ENCODE results near the gene IL25.

The IL25 gene

DNA sequence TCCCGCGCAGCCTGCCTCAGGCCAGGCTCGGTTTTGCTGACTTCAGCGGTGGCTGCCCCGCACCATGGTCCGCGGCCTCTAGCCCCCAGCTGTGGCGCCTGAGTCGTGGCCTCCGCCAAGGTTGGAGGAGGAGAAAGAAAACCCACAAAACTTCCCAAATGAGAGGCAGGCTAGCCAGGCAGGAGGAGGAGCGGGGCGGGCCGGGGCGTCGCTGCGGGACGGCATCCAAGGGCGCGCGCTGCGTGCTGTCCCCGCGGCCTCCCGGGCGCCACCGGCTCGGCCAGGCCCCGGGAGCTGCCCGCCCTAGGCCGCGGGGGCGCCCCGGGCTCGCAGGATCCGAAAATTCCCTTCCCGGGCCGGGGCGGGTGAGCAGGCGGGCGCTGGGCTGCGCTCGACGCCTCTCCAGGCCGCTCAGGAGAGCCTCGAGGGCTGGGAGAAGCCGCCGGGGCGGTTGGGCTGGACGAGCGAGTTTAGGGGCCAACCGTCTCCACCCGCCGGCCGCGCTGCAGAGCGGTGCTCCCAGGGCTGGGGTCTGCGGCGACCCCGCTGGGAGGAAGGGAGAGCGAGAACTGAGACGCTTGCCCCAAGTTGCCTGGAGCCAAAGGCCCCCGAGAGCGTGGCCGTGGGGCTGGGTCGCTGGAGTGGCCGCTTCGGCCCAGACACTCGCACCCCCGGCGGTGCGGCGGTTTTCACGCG, 7.4 kb upstream of the IL25 start, which contains the start of gene EFS:
Gene EFS (minus strand): TSS at position 137 of the 696 bp plus-strand sequence. CDS start 147 bp downstream, outside the sequence.
- ATAC-seq, result peak; percentile 26
- TF ChIP-seq PATZ1 (CRISPR knock-in tag; IDR thresholded peaks at IDR 0.05; ENCODE audit: borderline replicate concordance) (no peak), ZNF565 (CRISPR knock-in tag; conservative IDR thresholded peaks at IDR 0.05; ENCODE audit: low read depth) (no peak), PPARA (CRISPR knock-in tag; IDR thresholded peaks at IDR 0.05; ENCODE audit: borderline replicate concordance) (no peak), ESRRG (CRISPR knock-in tag; IDR thresholded peaks at IDR 0.05) (no peak), ZFP30 (CRISPR knock-in tag; IDR thresholded peaks at IDR 0.05) (no peak)
- TF ChIP-seq, protein P1, sequence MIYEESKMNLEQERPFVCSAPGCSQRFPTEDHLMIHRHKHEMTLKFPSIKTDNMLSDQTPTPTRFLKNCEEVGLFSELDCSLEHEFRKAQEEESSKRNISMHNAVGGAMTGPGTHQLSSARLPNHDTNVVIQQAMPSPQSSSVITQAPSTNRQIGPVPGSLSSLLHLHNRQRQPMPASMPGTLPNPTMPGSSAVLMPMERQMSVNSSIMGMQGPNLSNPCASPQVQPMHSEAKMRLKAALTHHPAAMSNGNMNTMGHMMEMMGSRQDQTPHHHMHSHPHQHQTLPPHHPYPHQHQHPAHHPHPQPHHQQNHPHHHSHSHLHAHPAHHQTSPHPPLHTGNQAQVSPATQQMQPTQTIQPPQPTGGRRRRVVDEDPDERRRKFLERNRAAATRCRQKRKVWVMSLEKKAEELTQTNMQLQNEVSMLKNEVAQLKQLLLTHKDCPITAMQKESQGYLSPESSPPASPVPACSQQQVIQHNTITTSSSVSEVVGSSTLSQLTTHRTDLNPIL (CRISPR knock-in tag; IDR thresholded peaks at IDR 0.05; ENCODE audit: low read depth), result no peak
- TF ChIP-seq, protein P2, sequence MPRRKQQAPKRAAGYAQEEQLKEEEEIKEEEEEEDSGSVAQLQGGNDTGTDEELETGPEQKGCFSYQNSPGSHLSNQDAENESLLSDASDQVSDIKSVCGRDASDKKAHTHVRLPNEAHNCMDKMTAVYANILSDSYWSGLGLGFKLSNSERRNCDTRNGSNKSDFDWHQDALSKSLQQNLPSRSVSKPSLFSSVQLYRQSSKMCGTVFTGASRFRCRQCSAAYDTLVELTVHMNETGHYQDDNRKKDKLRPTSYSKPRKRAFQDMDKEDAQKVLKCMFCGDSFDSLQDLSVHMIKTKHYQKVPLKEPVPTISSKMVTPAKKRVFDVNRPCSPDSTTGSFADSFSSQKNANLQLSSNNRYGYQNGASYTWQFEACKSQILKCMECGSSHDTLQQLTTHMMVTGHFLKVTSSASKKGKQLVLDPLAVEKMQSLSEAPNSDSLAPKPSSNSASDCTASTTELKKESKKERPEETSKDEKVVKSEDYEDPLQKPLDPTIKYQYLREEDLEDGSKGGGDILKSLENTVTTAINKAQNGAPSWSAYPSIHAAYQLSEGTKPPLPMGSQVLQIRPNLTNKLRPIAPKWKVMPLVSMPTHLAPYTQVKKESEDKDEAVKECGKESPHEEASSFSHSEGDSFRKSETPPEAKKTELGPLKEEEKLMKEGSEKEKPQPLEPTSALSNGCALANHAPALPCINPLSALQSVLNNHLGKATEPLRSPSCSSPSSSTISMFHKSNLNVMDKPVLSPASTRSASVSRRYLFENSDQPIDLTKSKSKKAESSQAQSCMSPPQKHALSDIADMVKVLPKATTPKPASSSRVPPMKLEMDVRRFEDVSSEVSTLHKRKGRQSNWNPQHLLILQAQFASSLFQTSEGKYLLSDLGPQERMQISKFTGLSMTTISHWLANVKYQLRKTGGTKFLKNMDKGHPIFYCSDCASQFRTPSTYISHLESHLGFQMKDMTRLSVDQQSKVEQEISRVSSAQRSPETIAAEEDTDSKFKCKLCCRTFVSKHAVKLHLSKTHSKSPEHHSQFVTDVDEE (CRISPR knock-in tag; IDR thresholded peaks at IDR 0.05), result no peak

DNA sequence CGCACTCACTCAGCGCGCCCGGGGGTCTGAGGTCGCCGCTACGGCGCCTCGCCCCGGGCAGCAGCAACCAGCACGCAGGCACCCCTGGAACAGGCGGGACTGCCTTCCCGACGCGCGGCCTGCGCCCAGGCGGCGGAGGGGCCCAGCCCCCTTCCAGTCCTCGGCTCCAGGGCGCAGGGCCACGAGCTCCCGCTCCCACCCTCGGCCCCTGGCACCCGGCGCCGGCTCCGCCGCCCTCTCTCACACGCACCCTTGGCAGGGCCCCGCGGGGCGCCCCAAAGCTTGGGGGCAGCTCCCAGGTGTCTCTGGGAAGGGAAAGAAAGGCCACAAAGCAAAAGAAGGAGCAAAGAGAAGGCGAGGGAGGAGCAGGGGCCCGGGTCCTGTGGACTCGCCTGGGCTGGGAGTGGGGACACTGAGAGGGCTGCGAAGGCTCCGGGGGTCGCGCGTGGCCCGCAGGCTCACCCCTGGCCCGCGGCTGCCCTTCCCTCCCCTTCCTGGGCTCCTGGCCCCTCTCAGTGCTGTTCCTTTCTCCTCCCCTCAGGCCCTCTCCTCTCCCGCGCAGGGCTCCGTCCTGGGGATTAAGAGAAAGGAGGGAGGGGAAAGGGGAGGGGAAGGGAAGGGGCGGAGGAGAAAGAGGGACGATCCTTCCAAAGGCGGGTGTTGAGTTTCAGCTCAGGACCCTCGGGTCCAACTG, 6.7 kb upstream of the IL25 start:
- TF ChIP-seq, protein P3, sequence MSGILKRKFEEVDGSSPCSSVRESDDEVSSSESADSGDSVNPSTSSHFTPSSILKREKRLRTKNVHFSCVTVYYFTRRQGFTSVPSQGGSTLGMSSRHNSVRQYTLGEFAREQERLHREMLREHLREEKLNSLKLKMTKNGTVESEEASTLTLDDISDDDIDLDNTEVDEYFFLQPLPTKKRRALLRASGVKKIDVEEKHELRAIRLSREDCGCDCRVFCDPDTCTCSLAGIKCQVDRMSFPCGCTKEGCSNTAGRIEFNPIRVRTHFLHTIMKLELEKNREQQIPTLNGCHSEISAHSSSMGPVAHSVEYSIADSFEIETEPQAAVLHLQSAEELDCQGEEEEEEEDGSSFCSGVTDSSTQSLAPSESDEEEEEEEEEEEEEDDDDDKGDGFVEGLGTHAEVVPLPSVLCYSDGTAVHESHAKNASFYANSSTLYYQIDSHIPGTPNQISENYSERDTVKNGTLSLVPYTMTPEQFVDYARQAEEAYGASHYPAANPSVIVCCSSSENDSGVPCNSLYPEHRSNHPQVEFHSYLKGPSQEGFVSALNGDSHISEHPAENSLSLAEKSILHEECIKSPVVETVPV (CRISPR knock-in tag; IDR thresholded peaks at IDR 0.05), result no peak
- TF ChIP-seq PPARA (CRISPR knock-in tag; IDR thresholded peaks at IDR 0.05; ENCODE audit: borderline replicate concordance), result no peak
- TF ChIP-seq PATZ1 (CRISPR knock-in tag; IDR thresholded peaks at IDR 0.05; ENCODE audit: borderline replicate concordance), result no peak
- no peak for TF ChIP-seq TCF4 (CRISPR knock-in tag; IDR thresholded peaks at IDR 0.05; ENCODE audit: borderline replicate concordance)
- TF ChIP-seq, protein P2 (CRISPR knock-in tag; IDR thresholded peaks at IDR 0.05), result no peak
- TF ChIP-seq ARNTL (CRISPR knock-in tag; IDR thresholded peaks at IDR 0.05; ENCODE audit: borderline replicate concordance, low read depth), result no peak
- ATAC-seq, result peak; percentile 82

GRCh38 chr14:23366426-23366921, 6.1 kb upstream of the IL25 start:
- TF ChIP-seq GLIS3 (CRISPR knock-in tag; IDR thresholded peaks at IDR 0.05) (no peak), SNAI2 (CRISPR knock-in tag; IDR thresholded peaks at IDR 0.05) (no peak), ARNTL (CRISPR knock-in tag; IDR thresholded peaks at IDR 0.05; ENCODE audit: borderline replicate concordance, low read depth) (no peak)
- TF ChIP-seq, protein P4, sequence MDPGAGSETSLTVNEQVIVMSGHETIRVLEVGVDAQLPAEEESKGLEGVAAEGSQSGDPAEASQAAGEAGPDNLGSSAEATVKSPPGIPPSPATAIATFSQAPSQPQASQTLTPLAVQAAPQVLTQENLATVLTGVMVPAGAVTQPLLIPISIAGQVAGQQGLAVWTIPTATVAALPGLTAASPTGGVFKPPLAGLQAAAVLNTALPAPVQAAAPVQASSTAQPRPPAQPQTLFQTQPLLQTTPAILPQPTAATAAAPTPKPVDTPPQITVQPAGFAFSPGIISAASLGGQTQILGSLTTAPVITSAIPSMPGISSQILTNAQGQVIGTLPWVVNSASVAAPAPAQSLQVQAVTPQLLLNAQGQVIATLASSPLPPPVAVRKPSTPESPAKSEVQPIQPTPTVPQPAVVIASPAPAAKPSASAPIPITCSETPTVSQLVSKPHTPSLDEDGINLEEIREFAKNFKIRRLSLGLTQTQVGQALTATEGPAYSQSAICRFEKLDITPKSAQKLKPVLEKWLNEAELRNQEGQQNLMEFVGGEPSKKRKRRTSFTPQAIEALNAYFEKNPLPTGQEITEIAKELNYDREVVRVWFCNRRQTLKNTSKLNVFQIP (CRISPR knock-in tag; IDR thresholded peaks at IDR 0.05; ENCODE audit: borderline replicate concordance, low read depth), result no peak
- ATAC-seq, result peak; percentile 76
